ENCODE results near the gene H3-3A. TPM values are rescaled to one million over a fixed set of nuclear protein-coding genes. Genes with fewer than 3 reads are reported as not detected.

H3-3A gene
- total RNA-seq, 4 donors from 2014 or later, result 319 to 384 (median 350) TPM

- Histone ChIP-seq H3K27ac (replicated peaks in 1 of 4) (no peak overlapping the region), H3K27me3 (no peaks in the 10 kb centered on the region), H3K9me3 (no peaks in the 10 kb centered on the region), H3K4me1 (no peaks in the 10 kb centered on the region), H3K36me3 (no peaks in the 10 kb centered on the region), H3K4me3 (no peak overlapping the region)
- TF ChIP-seq POLR2AphosphoS5 (IDR thresholded peaks at IDR 0.05), result no peak
- TF ChIP-seq POLR2A (IDR thresholded peaks at IDR 0.05; ENCODE audit: low read depth), result no peak
- no peak for TF ChIP-seq EP300 (IDR thresholded peaks at IDR 0.05)
- TF ChIP-seq CTCF (IDR thresholded peaks at IDR 0.05), result no peak
- WGBS, result 26% methylated on average over 2 of the region's 2 CpGs
- DNase-seq (ENCODE audit: extremely low spot score), result no peak
- intact Hi-C loops (cut with DNase I), result no loop called here
These were observed 40.7 kb upstream of the H3-3A start for GRCh38 chr1:226021801-226022200.

- no peak overlapping the region for H3K27ac ChIP-seq (replicated peaks in 1 of 4)
- no peaks in the 10 kb centered on the region for H3K27me3 ChIP-seq
- H3K9me3 ChIP-seq, result no peaks in the 10 kb centered on the region
- DNase-seq (ENCODE audit: extremely low spot score), result no peak
- intact Hi-C loops (cut with DNase I), result no loop called here
- no peaks in the 10 kb centered on the region for H3K4me1 ChIP-seq
- TF ChIP-seq EP300 (IDR thresholded peaks at IDR 0.05) (no peak), CTCF (IDR thresholded peaks at IDR 0.05) (no peak), POLR2A (IDR thresholded peaks at IDR 0.05; ENCODE audit: low read depth) (no peak), POLR2AphosphoS5 (IDR thresholded peaks at IDR 0.05) (no peak)
- 92% methylated on average over 5 of the region's 5 CpGs for WGBS
- H3K4me3 ChIP-seq, result no peak overlapping the region
- H3K36me3 ChIP-seq, result no peaks in the 10 kb centered on the region
These were observed 38.8 kb upstream of the H3-3A start for GRCh38 chr1:226023735-226024134.

- H3K27ac ChIP-seq (replicated peaks in 1 of 4), result no peak overlapping the region
- no peaks in the 10 kb centered on the region for H3K36me3 ChIP-seq
- intact Hi-C loops (cut with DNase I), result no loop called here
- H3K4me1 ChIP-seq, result no peaks in the 10 kb centered on the region
- H3K27me3 ChIP-seq, result no peaks in the 10 kb centered on the region
- H3K4me3 ChIP-seq, result no peak overlapping the region
- no peak for DNase-seq (ENCODE audit: extremely low spot score)
- no peaks in the 10 kb centered on the region for H3K9me3 ChIP-seq
- no peak for TF ChIP-seq POLR2AphosphoS5 (IDR thresholded peaks at IDR 0.05)
- TF ChIP-seq EP300 (IDR thresholded peaks at IDR 0.05), result no peak
- no peak for TF ChIP-seq CTCF (IDR thresholded peaks at IDR 0.05)
- 47% methylated on average over 2 of the region's 2 CpGs for WGBS
These were observed 35.7 kb upstream of the H3-3A start for GRCh38 chr1:226026833-226027232.

- H3K4me1 ChIP-seq, result no peaks in the 10 kb centered on the region
- H3K27ac ChIP-seq (replicated peaks in 1 of 4), result no peak overlapping the region
- H3K27me3 ChIP-seq, result no peaks in the 10 kb centered on the region
- no peak for TF ChIP-seq CTCF (IDR thresholded peaks at IDR 0.05)
- no peak for TF ChIP-seq EP300 (IDR thresholded peaks at IDR 0.05)
- no peak for TF ChIP-seq POLR2A (IDR thresholded peaks at IDR 0.05; ENCODE audit: low read depth)
- no peak for TF ChIP-seq POLR2AphosphoS5 (IDR thresholded peaks at IDR 0.05)
- H3K36me3 ChIP-seq, result no peaks in the 10 kb centered on the region
- 92% methylated on average over 5 of the region's 5 CpGs for WGBS
- no peak for DNase-seq (ENCODE audit: extremely low spot score)
- no peaks in the 10 kb centered on the region for H3K9me3 ChIP-seq
- intact Hi-C loops (cut with DNase I), result no loop called here
- no peak overlapping the region for H3K4me3 ChIP-seq
These were observed 34.8 kb upstream of the H3-3A start for GRCh38 chr1:226027538-226028217.

- no peaks in the 10 kb centered on the region for H3K9me3 ChIP-seq
- H3K4me1 ChIP-seq, result peaks cover 0 to under 1% (median 0%) of the 10 kb centered on the region in 4 donors
- no peaks in the 10 kb centered on the region for H3K36me3 ChIP-seq
- no peaks in the 10 kb centered on the region for H3K27me3 ChIP-seq
- intact Hi-C loops (cut with DNase I), result no loop called here
- H3K27ac ChIP-seq (replicated peaks in 1 of 4), result no peak overlapping the region
- TF ChIP-seq POLR2AphosphoS5 (IDR thresholded peaks at IDR 0.05) (no peak), CTCF (IDR thresholded peaks at IDR 0.05) (no peak), POLR2A (IDR thresholded peaks at IDR 0.05; ENCODE audit: low read depth) (no peak), EP300 (IDR thresholded peaks at IDR 0.05) (no peak)
- WGBS, result 82% methylated on average over 7 of the region's 7 CpGs
- DNase-seq (ENCODE audit: extremely low spot score), result no peak
- no peak overlapping the region for H3K4me3 ChIP-seq
These were observed 33.4 kb upstream of the H3-3A start for GRCh38 chr1:226029093-226029496.

All from esophagus muscularis mucosa (tissue), 4 donors.